ENCODE measurements around the gene MTUS2. TPM values are rescaled to one million over a fixed set of nuclear protein-coding genes. Genes with fewer than 3 reads are reported as not detected.

Gene MTUS2
- total and polyA plus RNA-seq, 2 of the 8 experiments (the other 6 are each of a cell fraction or from before 2014, with no cell fraction given), result 0.18 to 0.80 TPM

DNA sequence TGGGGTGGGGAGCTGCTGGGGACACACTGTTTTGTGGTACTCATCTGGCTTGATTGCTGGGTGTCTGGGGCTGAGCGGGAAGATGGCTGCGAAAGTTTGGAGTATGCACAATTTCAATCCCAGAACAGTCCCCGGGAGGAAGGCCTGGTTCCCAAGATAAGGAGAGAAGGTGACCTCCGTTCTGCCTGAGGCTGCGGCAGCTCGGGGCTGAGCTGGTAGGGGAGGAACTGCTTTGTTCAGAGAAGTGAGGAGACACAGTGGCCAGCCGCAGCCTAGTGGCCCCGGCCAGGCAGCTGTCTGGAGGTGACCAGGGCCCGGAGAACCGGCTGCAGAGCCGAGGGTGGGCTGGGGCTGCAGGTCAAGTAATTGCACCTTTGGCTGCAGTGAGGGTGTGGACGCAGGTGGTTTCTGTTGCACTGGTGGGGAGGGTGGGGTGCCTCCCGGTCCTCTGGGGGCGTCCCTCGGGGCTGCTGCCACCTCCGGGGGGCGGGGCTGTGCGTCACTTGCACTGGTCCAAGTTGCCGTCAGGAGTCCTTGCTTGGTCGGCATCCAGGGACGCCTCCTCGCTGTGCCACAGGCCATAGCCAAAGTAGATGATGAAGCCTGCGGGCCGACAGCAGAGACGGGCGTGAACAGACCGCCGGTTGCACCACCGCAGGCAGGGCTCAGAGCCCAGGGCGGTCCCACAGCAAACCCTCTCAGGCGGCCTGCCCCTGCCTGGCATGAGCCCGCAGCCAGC lies 694.0 kb downstream of the MTUS2 start (continued):
- TF ChIP-seq CHD7 (IDR thresholded peaks at IDR 0.05; ENCODE audit: insufficient replicate concordance, low read length), result no peak
- TF ChIP-seq YY1 (IDR thresholded peaks at IDR 0.05; ENCODE audit: low read depth, low read length), result no peak
- TF ChIP-seq RXRA (IDR thresholded peaks at IDR 0.05; ENCODE audit: insufficient read depth, low read depth, low read length), result no peak
- TF ChIP-seq SP2 (IDR thresholded peaks at IDR 0.05; ENCODE audit: low read length), result no peak
- TF ChIP-seq KDM1A (IDR thresholded peaks at IDR 0.05; ENCODE audit: borderline replicate concordance, low read length), result no peak
